Fibroblast of villous mesenchyme (primary cell): ENCODE data around the gene KCNT2. TPM values are rescaled to one million over a fixed set of nuclear protein-coding genes. Genes with fewer than 3 reads are reported as not detected.

Experiments
- DNase-seq: peaks from one replicate; pipeline ENCODE4 v3.0.0-alpha.2; 2010; ENCODE audit warnings: low read depth
- H3K4me3 ChIP-seq: 2 replicates; pipeline ENCODE4 v1.5.1; 2011; ENCODE audit warnings: low read depth, mild to moderate bottlenecking, low read length
- total RNA-seq: library from RNA; depleted of rRNA; stranded (reverse); fragments of >200 nt; gene quantifications from 2 replicates; pipeline ENCODE4 v1.2.3, GENCODE V29; 2012
- TF ChIP-seq, protein P1 (sequence below): IDR thresholded peaks from 2 replicates; pipeline ENCODE4 v1.5.1; 2012; ENCODE audit warnings: low read depth, mild to moderate bottlenecking, low read length; ENCODE audit not compliant: insufficient read depth

Gene KCNT2
- total RNA-seq, 1 donor: 7.3 TPM

DNA sequence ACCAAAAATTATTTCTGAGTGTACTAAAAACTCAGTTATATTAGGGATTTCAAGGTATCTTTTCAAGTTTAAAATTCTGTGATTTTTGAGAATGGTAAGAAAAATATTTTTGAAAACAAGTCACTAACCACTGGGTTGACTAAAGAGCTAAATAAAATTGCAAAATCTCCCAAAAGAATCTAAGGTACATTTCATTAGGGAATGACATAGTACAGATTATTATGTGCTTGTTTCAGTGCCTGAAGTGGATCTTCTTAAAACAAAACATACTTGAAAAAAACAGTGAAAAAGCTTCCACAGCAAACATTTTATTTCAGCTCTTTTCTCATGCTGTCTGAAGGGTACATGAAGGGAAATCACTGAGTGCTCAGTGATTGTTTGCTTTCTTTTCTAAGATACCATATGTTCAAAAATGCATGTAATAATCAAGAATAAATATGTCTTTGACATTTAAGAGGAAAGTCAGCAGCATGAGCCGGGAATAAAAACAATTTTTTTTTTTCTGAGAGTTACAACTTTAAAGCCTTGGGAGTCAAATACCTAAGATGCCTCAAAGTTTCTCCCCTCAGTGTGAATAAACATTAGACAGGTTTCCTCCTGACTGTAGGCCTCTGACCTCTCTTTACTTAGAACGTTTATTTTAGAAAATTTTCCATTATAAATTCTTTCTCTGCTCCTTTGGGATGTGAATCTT is 200.7 kb downstream of the KCNT2 start:
- DNase-seq: peak; percentile 68
- H3K4me3 ChIP-seq: no peak overlapping the region
- TF ChIP-seq, protein P1, sequence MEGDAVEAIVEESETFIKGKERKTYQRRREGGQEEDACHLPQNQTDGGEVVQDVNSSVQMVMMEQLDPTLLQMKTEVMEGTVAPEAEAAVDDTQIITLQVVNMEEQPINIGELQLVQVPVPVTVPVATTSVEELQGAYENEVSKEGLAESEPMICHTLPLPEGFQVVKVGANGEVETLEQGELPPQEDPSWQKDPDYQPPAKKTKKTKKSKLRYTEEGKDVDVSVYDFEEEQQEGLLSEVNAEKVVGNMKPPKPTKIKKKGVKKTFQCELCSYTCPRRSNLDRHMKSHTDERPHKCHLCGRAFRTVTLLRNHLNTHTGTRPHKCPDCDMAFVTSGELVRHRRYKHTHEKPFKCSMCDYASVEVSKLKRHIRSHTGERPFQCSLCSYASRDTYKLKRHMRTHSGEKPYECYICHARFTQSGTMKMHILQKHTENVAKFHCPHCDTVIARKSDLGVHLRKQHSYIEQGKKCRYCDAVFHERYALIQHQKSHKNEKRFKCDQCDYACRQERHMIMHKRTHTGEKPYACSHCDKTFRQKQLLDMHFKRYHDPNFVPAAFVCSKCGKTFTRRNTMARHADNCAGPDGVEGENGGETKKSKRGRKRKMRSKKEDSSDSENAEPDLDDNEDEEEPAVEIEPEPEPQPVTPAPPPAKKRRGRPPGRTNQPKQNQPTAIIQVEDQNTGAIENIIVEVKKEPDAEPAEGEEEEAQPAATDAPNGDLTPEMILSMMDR: no peak

DNA sequence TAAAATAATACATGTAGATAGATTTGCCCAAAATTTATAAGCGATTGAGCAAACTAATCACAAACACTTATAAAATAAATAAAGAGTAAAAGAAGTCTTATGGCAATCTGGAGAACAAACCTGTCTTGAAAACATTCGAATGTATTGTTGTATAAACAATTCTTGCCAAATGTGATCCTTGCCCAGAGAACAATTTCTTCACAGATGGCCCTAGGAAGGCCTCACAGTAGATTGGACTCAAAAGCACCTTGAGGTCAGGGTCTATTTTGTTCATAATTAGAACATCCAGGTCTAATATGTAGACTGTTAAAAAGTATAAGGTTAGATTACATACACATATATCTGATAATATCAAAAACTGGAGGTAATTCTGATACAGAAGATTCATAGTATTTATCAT is 202.4 kb downstream of the KCNT2 start:
- TF ChIP-seq, protein P1: no peak
- DNase-seq: no peak
- no peak overlapping the region for H3K4me3 ChIP-seq

DNA sequence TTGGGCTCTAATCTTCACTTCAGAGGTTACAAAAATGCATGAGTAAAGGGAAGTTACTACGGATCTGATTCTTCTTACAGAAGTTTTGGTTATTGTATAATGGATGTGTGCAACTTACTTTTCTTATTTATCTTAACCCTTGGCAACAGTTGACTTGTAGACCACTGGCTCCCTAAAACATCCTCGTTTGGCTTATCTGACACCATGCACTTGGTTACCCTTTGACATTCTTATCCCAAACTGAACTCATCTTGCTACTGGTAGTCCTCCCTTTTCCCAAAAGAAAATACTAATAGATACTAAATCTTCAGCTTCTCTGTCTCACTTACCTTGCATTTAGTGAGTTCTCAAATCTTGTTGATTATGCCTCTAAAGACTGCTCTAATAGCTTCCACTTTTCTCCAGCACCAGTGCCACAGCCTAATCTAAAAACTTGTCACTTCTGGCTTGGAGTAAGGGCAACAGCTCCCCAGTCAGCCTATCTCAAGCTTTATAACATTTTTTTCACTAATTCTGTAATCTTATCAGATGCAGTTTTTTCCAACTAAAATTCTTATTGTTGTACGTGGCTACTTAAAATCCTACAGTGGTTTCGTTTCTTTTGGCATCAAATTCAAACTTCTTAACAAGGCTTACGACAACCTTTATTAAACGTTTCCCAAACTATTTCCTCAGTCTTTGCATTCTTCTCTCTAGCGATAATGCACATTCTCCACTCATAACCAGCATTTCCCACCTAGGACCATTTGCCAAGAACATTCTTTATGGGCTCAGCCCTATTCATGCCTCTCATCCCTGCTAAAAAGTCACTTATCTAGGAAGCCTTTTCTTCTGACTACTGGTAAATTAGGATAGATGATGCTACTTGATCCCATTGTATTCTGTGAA is 204.2 kb downstream of the KCNT2 start:
- TF ChIP-seq, protein P1: no peak
- peak; percentile 19 for DNase-seq
- no peak overlapping the region for H3K4me3 ChIP-seq

DNA sequence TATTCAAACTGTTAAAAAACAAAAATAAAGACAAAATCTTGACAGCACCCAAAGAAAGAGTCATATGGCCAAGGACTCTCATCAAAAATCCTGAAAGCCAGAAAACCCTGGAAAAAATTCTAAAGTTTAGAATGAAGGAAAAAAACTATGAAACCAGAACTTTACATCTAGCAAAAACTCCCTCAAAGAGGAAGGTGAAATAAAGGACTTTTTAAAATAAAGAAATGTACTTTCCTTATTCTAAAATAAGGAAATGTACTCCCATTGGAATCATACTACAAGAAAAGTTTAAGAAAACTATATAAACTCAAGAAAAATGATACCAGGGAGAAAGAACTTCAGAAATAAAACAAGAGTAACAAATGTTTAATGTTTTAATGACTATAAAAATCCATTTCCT is 206.3 kb downstream of the KCNT2 start:
- no peak overlapping the region for H3K4me3 ChIP-seq
- TF ChIP-seq, protein P1: no peak
- no peak for DNase-seq

DNA sequence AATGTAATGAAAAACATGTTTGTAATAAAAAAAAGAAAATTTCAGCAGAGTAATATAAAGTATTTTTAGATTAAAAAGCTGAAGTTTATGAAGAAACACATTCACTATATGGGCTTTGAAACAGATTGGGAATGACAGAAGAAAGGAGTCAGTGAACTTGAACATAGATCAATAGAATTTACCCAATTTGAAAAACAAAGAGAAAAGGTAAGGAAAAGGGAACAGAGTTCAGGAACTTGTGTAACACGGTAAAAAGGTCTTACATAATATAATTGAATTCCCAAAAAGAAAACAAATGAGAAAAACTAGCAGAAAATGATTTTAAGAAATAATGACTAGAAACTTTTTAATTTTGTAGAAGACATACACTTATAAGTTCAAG is 206.8 kb downstream of the KCNT2 start:
- H3K4me3 ChIP-seq: no peak overlapping the region
- TF ChIP-seq, protein P1: no peak
- DNase-seq: no peak

DNA sequence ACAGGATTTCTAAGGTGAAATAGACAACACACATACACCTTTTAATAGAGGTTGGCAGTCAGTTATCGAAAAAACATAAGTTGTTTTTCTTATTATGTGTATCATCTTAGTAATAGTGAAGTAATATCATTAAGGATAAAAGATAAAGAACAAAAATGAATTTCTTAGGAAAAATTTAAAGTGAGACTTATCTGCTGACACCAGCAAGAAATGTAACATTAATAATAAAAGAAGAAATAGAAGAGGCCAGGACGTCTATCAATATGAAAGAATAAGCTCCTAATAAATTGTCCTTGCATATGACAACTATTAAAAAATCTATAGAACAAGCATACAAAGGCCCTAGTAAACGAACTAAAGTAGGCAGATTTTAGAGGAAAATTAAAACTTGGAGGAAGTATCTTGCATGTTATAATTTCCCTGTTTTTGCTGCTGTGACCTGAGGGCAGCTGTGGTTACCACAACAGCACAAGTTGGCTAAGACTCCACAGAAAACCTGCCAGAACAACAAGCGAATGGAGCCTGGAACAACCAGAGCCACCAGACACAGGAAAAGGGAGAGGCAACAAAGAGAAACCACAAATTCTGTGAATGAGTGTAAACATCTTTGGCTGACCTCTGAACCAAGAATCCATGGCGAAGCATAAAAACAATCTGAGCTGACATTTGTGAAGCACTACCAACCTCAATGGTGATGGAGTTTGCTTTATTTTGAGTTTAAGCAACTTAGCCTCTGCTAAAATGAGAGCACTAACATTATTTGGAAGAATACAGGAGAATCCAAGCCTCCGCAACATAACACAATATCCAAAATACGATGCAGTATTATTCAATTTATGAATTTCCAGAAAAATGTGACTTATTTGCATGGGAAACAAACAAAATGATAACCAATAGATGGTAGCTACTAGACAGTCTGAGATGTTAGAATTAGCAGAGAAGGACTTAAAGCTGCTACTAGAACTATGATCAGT is 207.5 kb downstream of the KCNT2 start:
- DNase-seq: peak; percentile 83
- no peak overlapping the region for H3K4me3 ChIP-seq
- TF ChIP-seq, protein P1: no peak
